ENCODE measurements around the gene PDGFD. TPM values are rescaled to one million over a fixed set of nuclear protein-coding genes. Genes with fewer than 3 reads are reported as not detected.

PDGFD gene
- polyA plus RNA-seq, 1 donor from 2014 or later, result 1.0 TPM

GRCh38 chr11:104205838-104206237 is 41.9 kb upstream of the PDGFD start:
- no peaks in the 10 kb centered on the region for H4K20me1 ChIP-seq (ENCODE audit: insufficient read depth)
- no peaks in the 10 kb centered on the region for H3K9me3 ChIP-seq (ENCODE audit: low read length)
- H3K9me2 ChIP-seq (ENCODE audit: insufficient read depth, low read length), result no peaks in the 10 kb centered on the region
- H2AFZ ChIP-seq (ENCODE audit: low read depth, low read length), result no peak overlapping the region
- TF ChIP-seq MXI1 (conservative IDR thresholded peaks at IDR 0.05; ENCODE audit: poor library complexity, severe bottlenecking) (no peak), EP300 (conservative IDR thresholded peaks at IDR 0.05; ENCODE audit: poor library complexity, severe bottlenecking) (no peak), TAF1 (IDR thresholded peaks at IDR 0.05; ENCODE audit: low read depth) (no peak), REST (IDR thresholded peaks at IDR 0.05; ENCODE audit: borderline replicate concordance) (no peak)
- no peak overlapping the region for H3K4me2 ChIP-seq (ENCODE audit: low read length)
- no peak overlapping the region for H3K9ac ChIP-seq (ENCODE audit: low read length)
- no peaks in the 10 kb centered on the region for H3F3A ChIP-seq (ENCODE audit: insufficient read depth, low read length, poor library complexity, severe bottlenecking)
- H3K36me3 ChIP-seq (ENCODE audit: insufficient read depth, low read length), result no peaks in the 10 kb centered on the region
- no peak overlapping the region for H3K27ac ChIP-seq (ENCODE audit: low read length)
- no peaks in the 10 kb centered on the region for H3K27me3 ChIP-seq (ENCODE audit: insufficient read depth, low read depth, low read length)
- H3K79me2 ChIP-seq (replicated peaks; ENCODE audit: insufficient read depth, low read length), result no peaks in the 10 kb centered on the region
- no peak overlapping the region for H3K4me3 ChIP-seq (ENCODE audit: low read length)

GRCh38 chr11:104200688-104201087 is 36.7 kb upstream of the PDGFD start:
- H3K27ac ChIP-seq (ENCODE audit: low read length), result no peak overlapping the region
- H3K79me2 ChIP-seq (replicated peaks; ENCODE audit: insufficient read depth, low read length), result no peaks in the 10 kb centered on the region
- no peaks in the 10 kb centered on the region for H3K36me3 ChIP-seq (ENCODE audit: insufficient read depth, low read length)
- no peaks in the 10 kb centered on the region for H3K9me2 ChIP-seq (ENCODE audit: insufficient read depth, low read length)
- no peaks in the 10 kb centered on the region for H3K9me3 ChIP-seq (ENCODE audit: low read length)
- TF ChIP-seq TAF1 (IDR thresholded peaks at IDR 0.05; ENCODE audit: low read depth), result no peak
- TF ChIP-seq EZH2 (IDR thresholded peaks at IDR 0.05; ENCODE audit: borderline replicate concordance, insufficient read depth, low read length, poor library complexity, severe bottlenecking), result no peak
- no peak for TF ChIP-seq REST (IDR thresholded peaks at IDR 0.05; ENCODE audit: borderline replicate concordance)
- no peak for TF ChIP-seq MXI1 (conservative IDR thresholded peaks at IDR 0.05; ENCODE audit: poor library complexity, severe bottlenecking)
- TF ChIP-seq CTCF (IDR thresholded peaks at IDR 0.05; ENCODE audit: poor library complexity, severe bottlenecking), result no peak
- no peak for TF ChIP-seq EP300 (conservative IDR thresholded peaks at IDR 0.05; ENCODE audit: poor library complexity, severe bottlenecking)
- no peak for TF ChIP-seq SMC3 (conservative IDR thresholded peaks at IDR 0.05; ENCODE audit: poor library complexity)
- no peak for TF ChIP-seq RAD21 (conservative IDR thresholded peaks at IDR 0.05)
- no peak for TF ChIP-seq POLR2AphosphoS5 (IDR thresholded peaks at IDR 0.05)
- H3K27me3 ChIP-seq (ENCODE audit: insufficient read depth, low read depth, low read length), result no peaks in the 10 kb centered on the region
- no peaks in the 10 kb centered on the region for H3F3A ChIP-seq (ENCODE audit: insufficient read depth, low read length, poor library complexity, severe bottlenecking)
- H4K20me1 ChIP-seq (ENCODE audit: insufficient read depth), result no peaks in the 10 kb centered on the region
- no peak overlapping the region for H3K4me3 ChIP-seq (ENCODE audit: low read length)
- H3K9ac ChIP-seq (ENCODE audit: low read length), result no peak overlapping the region
- no peak overlapping the region for H3K4me2 ChIP-seq (ENCODE audit: low read length)
- no peak overlapping the region for H2AFZ ChIP-seq (ENCODE audit: low read depth, low read length)

All from neural cell (in vitro differentiated cells).